Muscle of leg (tissue), 11 donors: Measurements from ENCODE around the gene BATF. TPM values are rescaled to one million over a fixed set of nuclear protein-coding genes. Genes with fewer than 3 reads are reported as not detected.
A peak's percentile ranks its signal among the peaks of the same experiment; 100 is the strongest.

Experiments used
- DNase-seq: peaks from one replicate; pipeline ENCODE4 v3.0.0; 2013
- H3K27ac ChIP-seq: one replicate; pipeline ENCODE4 v1.5.1; 2013; ENCODE audit warnings: mild to moderate bottlenecking, low read length, control low read depth
- H3K27me3 ChIP-seq: one replicate; pipeline ENCODE4 v1.6.1; 2013; ENCODE audit warnings: low read length; ENCODE audit not compliant: control insufficient read depth, insufficient read depth
- H3K36me3 ChIP-seq: one replicate; pipeline ENCODE4 v1.6.1; 2013; ENCODE audit warnings: low read length; ENCODE audit not compliant: control insufficient read depth, insufficient read depth
- H3K4me1 ChIP-seq: one replicate; pipeline ENCODE4 v1.6.1; 2013; ENCODE audit warnings: low read length; ENCODE audit not compliant: control insufficient read depth, insufficient read depth
- H3K4me3 ChIP-seq: one replicate; pipeline ENCODE4 v1.5.1; 2013; ENCODE audit warnings: low read length, control low read depth
- H3K9me3 ChIP-seq: replicated peaks from 2 replicates; pipeline ENCODE4 v1.6.1; 2013; ENCODE audit warnings: low read depth, low read length; ENCODE audit not compliant: control insufficient read depth
- WGBS: methylation state at CpG from one replicate; pipeline ENCODE4 v1.1.5; 2013; ENCODE audit warnings: missing lambda C conversion rate; ENCODE audit not compliant: insufficient coverage; 5-methylcytosine and 5-hydroxymethylcytosine counted together
- polyA plus RNA-seq, 8 donors: library from polyadenylated mRNA; unstranded; fragments of 120-200 nt; gene quantifications; one replicate each; pipeline versions ENCODE4 v1.2.1 to v1.2.3, GENCODE V29; 2013; ENCODE audit warnings: inconsistent platforms in 1 of 8, low replicate concordance in 1 of 8; ENCODE audit not compliant: insufficient read length in 8 of 8, insufficient read depth in 1 of 8
- total RNA-seq: library from RNA; stranded (reverse); fragments of 120-200 nt; gene quantifications from one replicate; pipeline ENCODE4 v1.2.4, GENCODE V29; 2013

The BATF gene
- total and polyA plus RNA-seq, 9 donors, result 0.34 to 1.2 (median 0.57) TPM

GRCh38 chr14:75531660-75532317, 9.5 kb downstream of the BATF start:
- no peak for DNase-seq
- Histone ChIP-seq H3K27me3 (no peaks in the 10 kb centered on the region), H3K4me3 (no peak overlapping the region), H3K36me3 (no peaks in the 10 kb centered on the region), H3K4me1 (no peaks in the 10 kb centered on the region), H3K9me3 (no peaks in the 10 kb centered on the region), H3K27ac (no peak overlapping the region)
- WGBS, result 80% methylated on average over 1 of the region's 5 CpGs

- Histone ChIP-seq H3K27me3 (no peaks in the 10 kb centered on the region), H3K27ac (no peak overlapping the region), H3K9me3 (no peaks in the 10 kb centered on the region), H3K36me3 (no peaks in the 10 kb centered on the region), H3K4me3 (no peak overlapping the region), H3K4me1 (no peaks in the 10 kb centered on the region)
- no CpG with 5 or more reads among the region's 5 CpGs for WGBS
- DNase-seq, result no peak
These were observed 11.7 kb downstream of the BATF start for GRCh38 chr14:75533791-75534555.

- no peak for DNase-seq
- Histone ChIP-seq H3K4me1 (no peaks in the 10 kb centered on the region), H3K9me3 (no peaks in the 10 kb centered on the region), H3K27me3 (no peaks in the 10 kb centered on the region), H3K27ac (no peak overlapping the region), H3K36me3 (no peaks in the 10 kb centered on the region), H3K4me3 (no peak overlapping the region)
- 80% methylated on average over 1 of the region's 5 CpGs for WGBS
These were observed 13.1 kb downstream of the BATF start for GRCh38 chr14:75535164-75535898.

GRCh38 chr14:75537071-75537470, 14.8 kb downstream of the BATF start:
- Histone ChIP-seq H3K27ac (no peak overlapping the region), H3K36me3 (no peaks in the 10 kb centered on the region), H3K9me3 (no peaks in the 10 kb centered on the region), H3K4me1 (peaks cover under 1% of the 10 kb centered on the region), H3K27me3 (no peaks in the 10 kb centered on the region), H3K4me3 (no peak overlapping the region)
- WGBS, result 88% methylated on average over 3 of the region's 4 CpGs
- DNase-seq, result no peak

GRCh38 chr14:75539162-75539560, 16.9 kb downstream of the BATF start:
- Histone ChIP-seq H3K4me3 (no peak overlapping the region), H3K27me3 (peaks cover 2% of the 10 kb centered on the region), H3K36me3 (no peaks in the 10 kb centered on the region), H3K9me3 (no peaks in the 10 kb centered on the region), H3K27ac (no peak overlapping the region), H3K4me1 (peaks cover 6% of the 10 kb centered on the region)
- 83% methylated on average over 1 of the region's 5 CpGs for WGBS
- no peak for DNase-seq

- H3K4me3 ChIP-seq, result no peak overlapping the region
- H3K27me3 ChIP-seq, result peaks cover 2% of the 10 kb centered on the region
- no peaks in the 10 kb centered on the region for H3K9me3 ChIP-seq
- WGBS, result 87% methylated on average over 7 of the region's 17 CpGs
- no peak for DNase-seq
- H3K36me3 ChIP-seq, result no peaks in the 10 kb centered on the region
- peaks cover 6% of the 10 kb centered on the region for H3K4me1 ChIP-seq
- no peak overlapping the region for H3K27ac ChIP-seq
These were observed 17.6 kb downstream of the BATF start for GRCh38 chr14:75539561-75540478.

- H3K4me3 ChIP-seq, result no peak overlapping the region
- H3K4me1 ChIP-seq, result peaks cover 6% of the 10 kb centered on the region
- H3K27me3 ChIP-seq, result peaks cover 2% of the 10 kb centered on the region
- no peak for DNase-seq
- WGBS, result 72% methylated on average over 3 of the region's 7 CpGs
- H3K27ac ChIP-seq, result no peak overlapping the region
- H3K36me3 ChIP-seq, result no peaks in the 10 kb centered on the region
- H3K9me3 ChIP-seq, result no peaks in the 10 kb centered on the region
These were observed 18.2 kb downstream of the BATF start for GRCh38 chr14:75540479-75540851.

- DNase-seq, result peak; percentile 74
- Histone ChIP-seq H3K27ac (no peak overlapping the region), H3K27me3 (peaks cover 2% of the 10 kb centered on the region), H3K36me3 (no peaks in the 10 kb centered on the region), H3K4me1 (peaks cover 6% of the 10 kb centered on the region), H3K4me3 (no peak overlapping the region), H3K9me3 (no peaks in the 10 kb centered on the region)
- 19% methylated on average over 7 of the region's 10 CpGs for WGBS
These were observed 20.4 kb downstream of the BATF start for GRCh38 chr14:75542588-75543091.

GRCh38 chr14:75543253-75543652, 21.0 kb downstream of the BATF start:
- Histone ChIP-seq H3K27me3 (peaks cover 2% of the 10 kb centered on the region), H3K4me3 (no peak overlapping the region), H3K36me3 (no peaks in the 10 kb centered on the region), H3K9me3 (no peaks in the 10 kb centered on the region), H3K4me1 (peaks cover 6% of the 10 kb centered on the region), H3K27ac (peak overlapping the region; percentile 42)
- WGBS, result 49% methylated on average over 2 of the region's 4 CpGs
- DNase-seq, result no peak
